Smooth muscle cell of the brain vasculature (primary cell): ENCODE measurements around the gene CDH1.

Experiments used
- DNase-seq: peaks from one replicate; pipeline ENCODE4 v3.0.0-alpha.2; 2012; ENCODE audit warnings: low read depth, low spot score

The CDH1 gene

GRCh38 chr16:68732042-68732680, 4.9 kb upstream of the CDH1 start:
- DNase-seq, result no peak

- DNase-seq, result no peak
Measured at GRCh38 chr16:68732741-68733399, 4.2 kb upstream of the CDH1 start.

GRCh38 chr16:68733570-68733969, 3.5 kb upstream of the CDH1 start:
- no peak for DNase-seq

- DNase-seq, result no peak
Measured at GRCh38 chr16:68734782-68735181, 2.3 kb upstream of the CDH1 start.

- no peak for DNase-seq
Measured at GRCh38 chr16:68736561-68736960, 531 bp upstream of the CDH1 start.

- DNase-seq, result no peak
Measured at GRCh38 chr16:68737730-68738629, 888 bp downstream of the CDH1 start.

DNA sequence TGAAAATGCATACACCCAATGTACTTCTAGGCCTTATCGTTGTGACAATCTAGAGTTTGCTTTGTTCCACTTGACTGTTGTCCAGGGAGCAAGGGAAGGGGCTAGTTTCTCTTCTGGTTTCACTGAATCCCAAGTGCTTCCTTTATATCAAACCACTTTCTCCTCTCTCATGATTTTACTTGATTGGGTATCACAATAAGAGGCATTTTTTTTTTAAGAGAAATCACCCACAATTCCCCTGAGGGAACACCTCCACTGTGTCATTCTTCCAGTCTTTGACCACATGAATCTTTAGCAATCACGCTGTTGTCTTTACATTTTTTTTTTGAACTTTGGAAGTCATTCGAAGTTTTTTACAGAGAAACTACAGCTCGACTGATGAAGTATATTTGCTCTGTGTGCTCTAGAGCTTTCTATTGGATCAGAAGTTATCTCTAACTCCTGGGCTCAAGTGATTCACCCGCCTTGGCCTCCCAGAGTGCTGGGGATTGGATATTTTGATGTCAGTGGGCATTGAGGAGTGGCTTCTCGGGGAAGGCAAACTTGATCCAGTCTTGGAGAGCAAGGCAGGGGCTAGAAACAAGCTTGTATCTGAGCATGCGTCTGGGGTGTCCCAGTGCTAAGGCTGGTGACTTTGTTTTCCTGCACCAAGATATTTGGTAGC, 3.0 kb downstream of the CDH1 start:
- DNase-seq, result no peak

DNA sequence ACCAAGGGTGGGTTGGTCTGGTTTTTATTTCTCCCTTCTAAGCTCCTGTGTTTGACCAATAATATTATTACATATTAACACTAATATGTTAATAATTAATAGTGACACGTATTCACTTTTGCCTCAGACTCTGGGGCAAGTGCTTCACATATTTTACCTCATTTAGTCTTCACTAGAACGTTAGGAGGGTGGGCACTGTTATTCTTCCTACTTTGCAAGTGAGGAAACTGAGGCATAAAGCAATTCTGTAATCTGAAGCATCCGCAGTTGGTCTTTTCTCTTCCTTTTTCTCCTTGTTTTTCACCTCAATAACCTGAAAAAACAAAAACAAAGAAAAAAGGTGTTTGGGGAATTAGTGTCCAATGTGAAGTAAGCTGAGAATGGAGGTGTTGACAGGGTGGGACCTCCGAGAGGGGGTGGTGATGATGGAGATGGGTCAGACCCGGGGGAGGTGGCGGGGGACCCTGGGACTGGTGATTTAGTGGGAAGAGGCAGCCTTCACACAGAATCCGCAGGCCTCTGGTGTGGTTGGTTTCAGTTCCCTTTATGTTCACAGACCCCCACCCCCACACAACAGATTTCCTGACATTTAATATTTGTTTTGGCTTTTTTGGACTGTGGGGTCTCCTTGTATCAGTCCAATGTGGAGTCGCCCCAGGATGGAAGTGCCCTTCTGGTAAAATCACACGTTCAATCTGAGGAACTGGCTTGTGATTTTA, 3.7 kb downstream of the CDH1 start:
- no peak for DNase-seq

GRCh38 chr16:68743664-68744063, 6.6 kb downstream of the CDH1 start:
- DNase-seq, result no peak

DNA sequence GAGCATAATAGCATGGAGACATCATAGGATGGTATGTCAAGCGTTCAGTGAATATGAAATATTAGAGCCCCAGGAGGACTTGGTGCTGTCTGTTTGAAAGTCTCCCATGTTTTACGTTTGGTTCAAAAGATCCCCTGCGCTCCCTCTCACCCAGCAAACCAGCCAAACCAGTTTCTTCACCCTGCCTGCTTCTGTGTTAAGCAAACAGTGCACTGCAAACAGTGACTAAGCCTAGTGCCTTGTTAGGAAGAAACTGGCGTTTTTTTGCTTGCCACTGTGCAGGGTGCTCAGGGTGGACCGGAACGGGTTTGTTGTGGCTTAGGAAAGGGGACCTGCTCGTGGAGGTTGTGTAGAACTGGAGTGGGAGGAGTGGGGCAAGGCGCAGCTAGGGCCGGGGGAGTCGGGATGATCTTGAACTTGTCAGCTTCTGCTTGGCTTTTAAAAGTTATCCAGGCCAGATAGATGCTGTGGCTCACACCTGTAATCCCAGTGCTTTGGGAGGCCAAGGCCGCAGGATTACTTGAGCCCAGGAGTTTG, 7.7 kb downstream of the CDH1 start:
- DNase-seq, result no peak

DNA sequence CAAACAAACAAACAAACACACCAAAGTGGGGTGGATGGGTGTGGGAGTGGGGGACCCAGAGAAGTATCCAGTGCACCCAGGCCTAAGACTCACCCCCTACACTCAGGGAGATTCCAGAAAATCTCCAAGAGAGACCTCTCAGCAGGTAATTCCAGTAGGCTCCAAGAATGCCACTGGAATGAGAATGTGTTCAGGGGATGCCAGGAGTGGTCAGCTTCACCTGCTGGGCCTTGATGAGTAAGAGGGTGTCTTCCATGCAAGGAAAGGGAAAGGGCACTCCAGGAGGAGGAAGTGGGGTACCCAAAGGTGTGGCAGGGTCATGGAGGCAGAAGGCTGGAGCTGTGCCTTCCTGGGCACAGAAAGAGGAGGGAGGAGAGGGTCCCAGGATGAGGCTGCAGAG, 9.9 kb downstream of the CDH1 start:
- no peak for DNase-seq

DNA sequence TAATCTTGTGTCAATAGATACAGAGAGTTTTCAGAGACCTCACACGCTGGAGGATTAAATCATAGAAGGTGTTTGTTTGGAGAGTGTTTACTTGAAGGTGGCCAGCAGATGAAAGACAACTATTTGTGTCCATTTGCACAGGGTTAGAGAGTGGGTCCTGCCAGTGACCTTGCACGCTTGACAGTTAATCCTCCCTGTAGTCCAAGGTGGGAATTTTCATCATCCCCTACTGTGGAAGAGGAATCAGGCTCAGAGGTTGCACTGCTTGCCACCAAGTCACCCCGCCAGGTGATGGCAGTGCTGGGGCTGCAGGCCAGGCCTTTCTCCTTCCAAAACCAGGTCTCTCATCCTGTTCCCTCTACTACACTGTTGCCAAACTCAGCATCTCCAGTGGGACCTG, 12.3 kb downstream of the CDH1 start:
- no peak for DNase-seq

- no peak for DNase-seq
Measured at GRCh38 chr16:68750193-68750695, 13.2 kb downstream of the CDH1 start.

- no peak for DNase-seq
Measured at GRCh38 chr16:68751160-68751559, 14.1 kb downstream of the CDH1 start.

- DNase-seq, result no peak
Measured at GRCh38 chr16:68752602-68753001, 15.5 kb downstream of the CDH1 start.

DNA sequence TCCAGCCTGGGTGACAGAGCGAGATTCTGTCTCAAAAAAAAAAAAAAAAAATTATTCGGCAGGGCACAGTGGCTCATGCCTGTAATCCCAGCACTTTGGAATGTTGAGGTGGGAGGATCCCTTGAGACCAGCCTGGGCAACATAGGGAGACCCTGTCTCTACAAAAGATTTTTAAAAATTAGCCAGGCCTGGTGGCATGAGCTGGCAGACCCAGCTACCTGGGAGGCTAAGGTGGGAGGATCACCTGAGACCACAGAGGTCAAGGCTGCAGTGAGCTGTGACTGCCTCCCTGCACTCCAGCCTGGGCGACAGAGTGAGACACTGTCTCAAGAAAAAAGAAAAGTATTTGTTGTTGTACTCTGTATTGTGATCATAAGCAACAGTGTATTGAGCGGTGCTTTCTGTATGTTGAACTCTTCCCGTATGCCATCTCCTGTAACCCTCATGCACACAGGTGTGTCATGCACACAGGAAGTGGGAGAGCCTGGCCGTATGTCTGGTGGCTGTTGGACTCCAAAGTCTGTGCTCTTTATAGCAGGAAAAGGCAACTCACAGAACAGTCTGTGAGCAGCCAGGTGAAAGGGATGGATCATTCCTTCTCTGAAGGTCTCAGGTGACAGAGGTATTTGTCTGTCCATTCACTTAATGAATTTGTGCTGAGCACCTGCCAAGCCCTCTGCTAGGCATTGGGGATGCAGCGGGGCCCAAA, 17.1 kb downstream of the CDH1 start:
- no peak for DNase-seq

GRCh38 chr16:68756239-68756915, 19.3 kb downstream of the CDH1 start:
- DNase-seq, result no peak

DNA sequence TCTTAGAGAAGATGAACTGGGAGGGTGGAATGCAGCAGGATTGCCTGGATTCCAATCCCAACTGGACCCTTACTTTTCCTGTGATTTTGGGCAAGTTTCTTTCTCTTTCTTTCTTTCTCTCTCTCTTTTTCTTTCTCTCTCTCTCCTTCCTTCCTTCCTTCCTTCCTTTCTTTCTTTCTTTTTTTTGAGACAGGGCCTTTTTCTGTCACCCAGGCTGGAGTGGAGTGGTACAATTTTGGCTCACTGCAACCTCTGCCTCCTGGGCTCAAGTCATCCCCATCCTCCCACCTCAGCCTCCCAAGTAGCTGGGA, 20.5 kb downstream of the CDH1 start:
- no peak for DNase-seq

DNA sequence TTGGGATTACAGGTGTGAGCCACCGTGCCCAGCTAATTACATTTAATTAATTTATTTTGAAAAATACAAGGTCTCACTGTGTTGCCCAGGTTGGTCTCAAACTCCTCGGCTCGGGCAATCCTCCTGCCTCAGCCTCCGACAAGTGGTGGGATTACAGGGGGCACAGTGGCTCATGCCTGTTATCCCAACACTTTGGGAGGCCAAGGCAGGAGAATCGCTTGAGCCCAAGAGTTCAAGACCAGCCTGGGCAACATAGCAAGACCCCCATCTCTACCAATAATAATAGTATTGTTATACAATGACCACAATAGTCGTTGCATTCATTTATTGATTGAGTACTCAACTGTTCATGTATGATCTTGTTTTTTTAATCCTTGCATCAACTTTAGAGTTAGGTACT, 22.0 kb downstream of the CDH1 start:
- DNase-seq, result no peak

GRCh38 chr16:68760671-68761275, 23.7 kb downstream of the CDH1 start:
- DNase-seq, result no peak
